K562 (cell line): ENCODE data around the gene USP44. TPM values are rescaled to one million over a fixed set of nuclear protein-coding genes. Genes with fewer than 3 reads are reported as not detected.

Experiments used
- ATAC-seq: fragments of 200-7000 bp; cut with Tn5 transposase; 3 replicates; pipeline ENCODE4 v1.9.1; 2020; ENCODE audit warnings: moderate library complexity
- BruUV-seq: library from RNA; stranded (reverse); fragments of 400-500 nt; replicated peaks from 2 replicates; lab custom pipeline; 2021; lab: Mats Ljungman, UMichigan
- CTCF ChIA-PET: fragments of 300-600 bp; formaldehyde crosslinking; extraction: SDS; loops from one replicate; lab custom pipeline; 2021; ENCODE audit warnings: low intra/inter-chr PET ratio; lab: Yijun Ruan, JAX
- POLR2A ChIA-PET: fragments of 300-600, 350-650 bp; sonication (Branson Sonifier 250); formaldehyde crosslinking; extraction: SDS; loops from one replicate; lab custom pipeline; 2021; ENCODE audit warnings: antibody characterized with exemption, inconsistent platforms; lab: Yijun Ruan, JAX
- DNase-seq, 4 experiments: peaks; one replicate each; pipeline versions ENCODE4 v3.0.0 to v3.0.0-alpha.2; 2011 to 2018; ENCODE audit warnings: low spot score in 3 of 4, mixed read lengths in 3 of 4; ENCODE audit errors: extremely low read depth in 1 of 4
- FAIRE-seq: peaks from 2 replicates; lab custom pipeline; 2011; peaks lifted over from hg19 to GRCh38; lab: Jason Lieb, UNC
- H2AFZ ChIP-seq: 2 replicates; pipeline ENCODE4 v1.6.0; 2011; ENCODE audit warnings: low read depth, low read length, control low read depth, inconsistent platforms
- H3K27ac ChIP-seq: fragments of 200-600 bp; 3 replicates; pipeline ENCODE4 v1.8.0; 2011; ENCODE audit warnings: low read depth, mild to moderate bottlenecking, control low read depth, inconsistent platforms, low read length, moderate library complexity, mixed read lengths; ENCODE audit errors: extremely low read depth
- H3K27me3 ChIP-seq, 2 experiments: fragments of 300-600 bp in 1 of 2; 2 replicates in 1 of 2; 3 replicates in 1 of 2; pipeline versions ENCODE4 v1.6.0 to v1.8.0; 2011; ENCODE audit warnings: inconsistent platforms in 2 of 2, low read length in 2 of 2, mild to moderate bottlenecking in 1 of 2, mixed read lengths in 1 of 2, moderate library complexity in 1 of 2; ENCODE audit not compliant: control insufficient read depth in 2 of 2, insufficient read depth in 2 of 2
- H3K36me3 ChIP-seq: fragments of 300-600 bp; 3 replicates; pipeline ENCODE4 v1.8.0; 2011; ENCODE audit warnings: mild to moderate bottlenecking, low read length, inconsistent platforms; ENCODE audit not compliant: control insufficient read depth, insufficient read depth
- H3K4me1 ChIP-seq, 2 experiments: fragments of 200-600 bp in 1 of 2; replicated peaks in 1 of 2; 2 replicates in 1 of 2; 3 replicates in 1 of 2; pipeline versions ENCODE4 v1.5.1 to v1.8.0; 2011; ENCODE audit warnings: inconsistent platforms in 2 of 2, low read length in 2 of 2, mild to moderate bottlenecking in 1 of 2, mixed read lengths in 1 of 2, moderate library complexity in 1 of 2; ENCODE audit not compliant: control insufficient read depth in 2 of 2, insufficient read depth in 2 of 2
- H3K4me2 ChIP-seq: 2 replicates; pipeline ENCODE4 v1.6.1; 2011; ENCODE audit warnings: low read length, control low read depth, inconsistent platforms, mixed read lengths; ENCODE audit not compliant: insufficient read depth
- H3K4me3 ChIP-seq: fragments of 200-600 bp; sonication (generic), shearing (Covaris generic); 2 replicates; pipeline ENCODE4 v1.5.1; 2016; ENCODE audit warnings: control low read depth, inconsistent platforms
- H3K79me2 ChIP-seq: fragments of 200-600 bp; 3 replicates; pipeline ENCODE4 v1.8.0; 2011; ENCODE audit warnings: low read length, inconsistent platforms; ENCODE audit not compliant: control insufficient read depth, insufficient read depth
- H3K9ac ChIP-seq, 2 experiments: 2 replicates each; pipeline versions ENCODE4 v1.6.0 to v1.6.1; 2011; ENCODE audit warnings: low read depth in 2 of 2, low read length in 2 of 2, control low read depth in 1 of 2, inconsistent platforms in 1 of 2, mild to moderate bottlenecking in 1 of 2, mixed read lengths in 1 of 2; ENCODE audit not compliant: insufficient read depth in 1 of 2
- H3K9me1 ChIP-seq: one replicate; pipeline ENCODE4 v1.6.0; 2011; ENCODE audit warnings: inconsistent platforms, mild to moderate bottlenecking, low read length, moderate library complexity; ENCODE audit not compliant: control insufficient read depth, insufficient read depth
- H3K9me3 ChIP-seq: replicated peaks from 2 replicates; pipeline ENCODE4 v1.5.1; 2011; ENCODE audit warnings: low read depth, low read length, inconsistent platforms; ENCODE audit not compliant: control insufficient read depth, insufficient read depth
- H4K20me1 ChIP-seq: replicated peaks from 2 replicates; pipeline ENCODE4 v1.6.1; 2011; ENCODE audit warnings: low read length, inconsistent platforms, mixed read lengths; ENCODE audit not compliant: control insufficient read depth, insufficient read depth
- CHAMP1 ChIP-seq: fragments of 450-650 bp; IDR thresholded peaks from 2 replicates; pipeline ENCODE4 v1.6.1; 2016; ENCODE audit warnings: mild to moderate bottlenecking
- CXXC5 ChIP-seq: fragments of 250-450 bp; sonication (Bioruptor Pico); IDR thresholded peaks from 2 replicates; pipeline ENCODE4 v1.8.0; 2022; ENCODE audit warnings: inconsistent platforms, mild to moderate bottlenecking, moderate library complexity
- MBD1 ChIP-seq: fragments of 250-450 bp; sonication (Bioruptor Pico); IDR thresholded peaks from 2 replicates; pipeline ENCODE4 v1.8.0; 2022; ENCODE audit warnings: inconsistent platforms
- NFRKB ChIP-seq: fragments of 450-650 bp; IDR thresholded peaks from 2 replicates; pipeline ENCODE4 v1.6.1; 2016; ENCODE audit warnings: low read depth
- PURB ChIP-seq: sonication (generic); formaldehyde crosslinking; IDR thresholded peaks from 2 replicates; pipeline ENCODE4 v1.9.0; 2021; ENCODE audit warnings: low read depth, mild to moderate bottlenecking, missing genetic modification reagents
- SMAD2 ChIP-seq: fragments of 150-350 bp; IDR thresholded peaks from 2 replicates; pipeline ENCODE4 v1.6.1; 2014; ENCODE audit warnings: low read depth, mild to moderate bottlenecking, low read length
- ZNF316 ChIP-seq: fragments of 450-650 bp; IDR thresholded peaks from 2 replicates; pipeline ENCODE4 v1.6.1; 2016
- WGBS: fragments of 100-300 bp; shearing (Covaris generic); methylation state at CpG from one replicate; pipeline ENCODE4 v1.1.6; 2016; ENCODE audit warnings: low coverage, mixed read lengths; ENCODE audit not compliant: insufficient coverage; ENCODE audit errors: missing lambda C conversion rate; 5-methylcytosine and 5-hydroxymethylcytosine counted together
- in situ Hi-C: fragments of 300-500 bp; cut with MboI; formaldehyde crosslinking; loops from 4 replicates; pipeline ENCODE4 v1.15.0; 2018; ENCODE audit warnings: inconsistent platforms, mixed read lengths
- intact Hi-C: fragments of 100-400 bp; cut with micrococcal nuclease; formaldehyde crosslinking; loops from 2 replicates; pipeline ENCODE4 v1.14.2; 2022
- polyA plus RNA-seq, 8 experiments: library from polyadenylated mRNA; depleted of rRNA in 4 of 8; stranded (reverse) in 5 of 8; unstranded in 3 of 8; fragments of >200 nt; fragmentation: Nextera tagmentation in 2 of 8; fragmentation: Illumina TruSeq in 1 of 8; extraction: Ambion mirVana in 2 of 8; extraction: Trizol in 1 of 8; gene quantifications; 2 replicates each; pipeline versions ENCODE4 v1.2.1 to v1.2.3, GENCODE V29; 2011 to 2014; ENCODE audit warnings: inconsistent platforms in 1 of 8, missing spikeins in 1 of 8
- total RNA-seq, 7 experiments: library from RNA; depleted of rRNA in 6 of 7; stranded (reverse); fragments of >200 nt in 6 of 7; fragmentation: Illumina TruSeq in 2 of 7; extraction: Trizol in 2 of 7; gene quantifications; 2 replicates each; pipeline versions ENCODE4 v1.2.1 to v1.2.3, GENCODE V29; 2011 to 2021; ENCODE audit warnings: low replicate concordance in 1 of 7
- TF ChIP-seq, protein P1 (sequence below): fragments of 450-650 bp; IDR thresholded peaks from 2 replicates; pipeline ENCODE4 v1.6.1; 2016; ENCODE audit warnings: antibody characterized with exemption
- TF ChIP-seq, protein P2 (sequence below): fragments of 250-450 bp; sonication (Bioruptor Pico); IDR thresholded peaks from 2 replicates; pipeline ENCODE4 v1.5.0; 2020; ENCODE audit warnings: mild to moderate bottlenecking

Gene USP44
- total and polyA plus RNA-seq, 9 of the 15 experiments (the other 6 are each of a cell fraction or from before 2014, with no cell fraction given) = 2.1 to 5.7 (median 2.8) TPM

DNA sequence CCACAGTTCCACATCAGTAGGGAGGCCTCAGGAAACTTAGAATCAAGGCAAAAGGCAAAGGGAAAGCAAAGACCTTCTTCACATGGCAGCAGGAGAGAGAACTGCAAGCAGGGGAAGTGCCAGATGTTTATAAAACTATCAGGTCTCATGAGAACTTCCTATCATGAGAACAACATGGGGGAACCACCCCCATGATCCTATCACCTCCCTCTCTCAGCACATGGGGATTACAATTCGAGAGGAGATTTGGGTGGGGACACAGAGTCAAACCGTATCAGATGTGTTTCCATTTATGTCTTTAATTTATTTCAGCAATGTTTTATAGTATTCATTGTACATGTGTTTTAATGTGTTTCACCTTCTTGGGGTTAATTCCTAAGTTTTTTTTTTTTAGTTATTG, 51.5 kb downstream of the USP44 start:
- ATAC-seq (no peak), DNase-seq (peak in 1 of 4 experiments; percentile 17), FAIRE-seq (no peak)
- H3K27ac ChIP-seq = no peak overlapping the region
- ChIA-PET CTCF (no interaction called here), POLR2A (no interaction called here)
- peaks cover 86% of the 10 kb centered on the region for H3K36me3 ChIP-seq
- BruUV-seq = no TSS peak
- H3K79me2 ChIP-seq = peaks cover 31% of the 10 kb centered on the region; the same call in 2 of the 3 replicates
- H3K4me2 ChIP-seq = no peak overlapping the region
- H3K9me3 ChIP-seq = no peaks in the 10 kb centered on the region; the same call in 1 of the 2 replicates
- no peaks in the 10 kb centered on the region for H3K9me1 ChIP-seq
- no peaks in the 10 kb centered on the region for H3K4me1 ChIP-seq
- H3K4me3 ChIP-seq = no peak overlapping the region
- WGBS = 66% methylated on average over 2 of the region's 2 CpGs
- TF ChIP-seq PURB (CRISPR knock-in tag) (no peak), CHAMP1 (0 out of 2 replicates have a peak, but pooled peaks have one; percentile 53)
- H3K27me3 ChIP-seq = no peaks in the 10 kb centered on the region
- intact Hi-C loops (no loop called here), in situ Hi-C loops (no loop called here)
- H3K9ac ChIP-seq = no peak overlapping the region
- no peak overlapping the region for H2AFZ ChIP-seq
- H4K20me1 ChIP-seq = no peaks in the 10 kb centered on the region

DNA sequence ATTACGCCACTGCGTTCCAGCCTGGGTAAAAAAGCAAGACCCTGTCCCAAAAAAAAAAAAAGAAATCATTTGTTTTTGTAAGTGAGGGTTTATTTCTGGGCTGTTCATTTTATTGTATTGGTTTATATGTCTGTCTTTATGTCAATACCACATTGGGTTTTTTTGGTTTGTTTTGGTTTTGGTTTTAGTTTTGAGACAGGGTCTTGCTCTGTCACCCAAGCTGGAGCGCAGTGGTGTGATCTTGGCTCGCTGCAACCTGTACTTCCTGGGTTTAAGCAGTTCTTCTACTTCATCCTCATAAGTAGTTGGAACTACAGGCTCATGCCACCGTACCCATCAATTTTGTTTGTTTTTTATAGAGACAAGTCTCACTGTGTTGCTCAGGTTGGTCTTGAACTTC, 52.3 kb downstream of the USP44 start:
- H3K79me2 ChIP-seq = peaks cover 31% of the 10 kb centered on the region; the same call in 2 of the 3 replicates
- intact Hi-C loops = no loop called here
- no peak for ATAC-seq

More for the DNA sequence above, 52.3 kb downstream of the USP44 start:
- no peak overlapping the region for H2AFZ ChIP-seq
- in situ Hi-C loops = no loop called here
- FAIRE-seq (no peak), DNase-seq (no peak)
- POLR2A ChIA-PET = interaction anchor here (0.7 to 1.2 kb wide), 2 partner anchors 21 to 23 kb away, joined by 5 read pairs; no protein-coding TSS in a partner anchor
- H3K27ac ChIP-seq = no peak overlapping the region
- WGBS = 98% methylated on average over 5 of the region's 5 CpGs
- TF ChIP-seq MBD1 (CRISPR knock-in tag) (no peak), NFRKB (no peak), SMAD2 (no peak), CXXC5 (CRISPR knock-in tag) (no peak), ZNF316 (no peak)
- TF ChIP-seq, protein P1, sequence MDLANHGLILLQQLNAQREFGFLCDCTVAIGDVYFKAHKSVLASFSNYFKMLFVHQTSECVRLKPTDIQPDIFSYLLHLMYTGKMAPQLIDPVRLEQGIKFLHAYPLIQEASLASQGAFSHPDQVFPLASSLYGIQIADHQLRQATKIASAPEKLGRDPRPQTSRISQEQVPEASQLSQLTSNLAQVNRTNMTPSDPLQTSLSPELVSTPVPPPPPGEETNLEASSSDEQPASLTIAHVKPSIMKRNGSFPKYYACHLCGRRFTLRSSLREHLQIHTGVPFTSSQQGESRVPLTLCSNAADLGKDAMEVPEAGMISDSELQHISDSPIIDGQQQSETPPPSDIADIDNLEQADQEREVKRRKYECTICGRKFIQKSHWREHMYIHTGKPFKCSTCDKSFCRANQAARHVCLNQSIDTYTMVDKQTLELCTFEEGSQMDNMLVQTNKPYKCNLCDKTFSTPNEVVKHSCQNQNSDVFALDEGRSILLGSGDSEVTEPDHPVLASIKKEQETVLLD = no peak
- TF ChIP-seq, protein P2, sequence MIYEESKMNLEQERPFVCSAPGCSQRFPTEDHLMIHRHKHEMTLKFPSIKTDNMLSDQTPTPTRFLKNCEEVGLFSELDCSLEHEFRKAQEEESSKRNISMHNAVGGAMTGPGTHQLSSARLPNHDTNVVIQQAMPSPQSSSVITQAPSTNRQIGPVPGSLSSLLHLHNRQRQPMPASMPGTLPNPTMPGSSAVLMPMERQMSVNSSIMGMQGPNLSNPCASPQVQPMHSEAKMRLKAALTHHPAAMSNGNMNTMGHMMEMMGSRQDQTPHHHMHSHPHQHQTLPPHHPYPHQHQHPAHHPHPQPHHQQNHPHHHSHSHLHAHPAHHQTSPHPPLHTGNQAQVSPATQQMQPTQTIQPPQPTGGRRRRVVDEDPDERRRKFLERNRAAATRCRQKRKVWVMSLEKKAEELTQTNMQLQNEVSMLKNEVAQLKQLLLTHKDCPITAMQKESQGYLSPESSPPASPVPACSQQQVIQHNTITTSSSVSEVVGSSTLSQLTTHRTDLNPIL = no peak
- no TSS peak for BruUV-seq
- H3K27me3 ChIP-seq = no peaks in the 10 kb centered on the region
- no peak overlapping the region for H3K4me3 ChIP-seq
- H3K9ac ChIP-seq = no peak overlapping the region
- no peaks in the 10 kb centered on the region for H3K4me1 ChIP-seq
- peaks cover 86% of the 10 kb centered on the region for H3K36me3 ChIP-seq
- no peaks in the 10 kb centered on the region; the same call in 1 of the 2 replicates for H3K9me3 ChIP-seq
- CTCF ChIA-PET = no interaction called here
- no peak overlapping the region for H3K4me2 ChIP-seq
- H3K9me1 ChIP-seq = no peaks in the 10 kb centered on the region
- no peaks in the 10 kb centered on the region for H4K20me1 ChIP-seq
